GM23338 (cell line): Measurements from ENCODE around the gene DUSP1.

ENCODE experiments used
- JUNB ChIP-seq: IDR thresholded peaks from one replicate; pipeline ENCODE4 v1.6.1; 2016; ENCODE audit warnings: antibody characterized with exemption; ENCODE audit not compliant: unreplicated experiment
- TF ChIP-seq, protein P1 (sequence below), 2 experiments: fragments of 200-600 bp in 1 of 2; sonication (generic) in 1 of 2; conservative IDR thresholded peaks; 2 replicates each; pipeline versions ENCODE4 v1.5.1 to v1.6.1; 2016 to 2017; ENCODE audit warnings: antibody characterized with exemption in 2 of 2, low read depth in 2 of 2, mild to moderate bottlenecking in 2 of 2, moderate library complexity in 1 of 2

DNA sequence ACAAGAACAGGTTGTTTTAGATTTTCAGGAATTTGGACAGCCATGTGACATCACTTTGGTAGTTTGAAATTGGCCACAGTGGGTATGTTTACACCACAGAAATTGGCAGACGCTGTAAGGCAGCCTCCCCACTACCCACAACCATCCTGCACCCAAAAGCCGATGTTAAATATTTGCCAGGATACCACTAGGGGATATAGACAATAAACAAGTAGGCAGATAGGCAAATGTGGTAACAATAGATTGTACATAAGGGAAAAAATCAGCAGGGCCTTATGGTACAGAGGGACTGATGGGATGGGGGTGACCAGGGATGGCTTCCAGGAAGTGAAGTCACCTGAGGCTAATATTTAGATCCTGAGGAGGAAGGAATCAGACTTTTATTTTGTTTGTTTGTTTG, 31.1 kb upstream of the DUSP1 start:
- TF ChIP-seq, protein P1, sequence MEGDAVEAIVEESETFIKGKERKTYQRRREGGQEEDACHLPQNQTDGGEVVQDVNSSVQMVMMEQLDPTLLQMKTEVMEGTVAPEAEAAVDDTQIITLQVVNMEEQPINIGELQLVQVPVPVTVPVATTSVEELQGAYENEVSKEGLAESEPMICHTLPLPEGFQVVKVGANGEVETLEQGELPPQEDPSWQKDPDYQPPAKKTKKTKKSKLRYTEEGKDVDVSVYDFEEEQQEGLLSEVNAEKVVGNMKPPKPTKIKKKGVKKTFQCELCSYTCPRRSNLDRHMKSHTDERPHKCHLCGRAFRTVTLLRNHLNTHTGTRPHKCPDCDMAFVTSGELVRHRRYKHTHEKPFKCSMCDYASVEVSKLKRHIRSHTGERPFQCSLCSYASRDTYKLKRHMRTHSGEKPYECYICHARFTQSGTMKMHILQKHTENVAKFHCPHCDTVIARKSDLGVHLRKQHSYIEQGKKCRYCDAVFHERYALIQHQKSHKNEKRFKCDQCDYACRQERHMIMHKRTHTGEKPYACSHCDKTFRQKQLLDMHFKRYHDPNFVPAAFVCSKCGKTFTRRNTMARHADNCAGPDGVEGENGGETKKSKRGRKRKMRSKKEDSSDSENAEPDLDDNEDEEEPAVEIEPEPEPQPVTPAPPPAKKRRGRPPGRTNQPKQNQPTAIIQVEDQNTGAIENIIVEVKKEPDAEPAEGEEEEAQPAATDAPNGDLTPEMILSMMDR (conservative IDR thresholded peaks at IDR 0.05; ENCODE audit: low read depth in 2 of 2): no peak
- no peak for TF ChIP-seq JUNB
